Heart left ventricle (tissue), 13 donors: ENCODE measurements around the gene RAB4B.

ENCODE experiments used
- CTCF ChIP-seq, 12 donors: fragments of 200-600 bp; sonication (generic) in 4 of 12; IDR thresholded peaks; one replicate each; pipeline versions ENCODE4 v1.5.0 to v1.8.0; 2018 to 2022; ENCODE audit warnings: antibody characterized with exemption in 12 of 12, mild to moderate bottlenecking in 5 of 12
- POLR2A ChIP-seq, 2 donors: fragments of 450-650 bp; IDR thresholded peaks; one replicate each; pipeline ENCODE4 v1.6.1; 2017; ENCODE audit warnings: antibody characterized with exemption in 2 of 2, mild to moderate bottlenecking in 2 of 2, moderate library complexity in 2 of 2
- donor health status: ischemic (EF 13 %, LVEDD 7.1; RV severe dilation, severe dysfunction).
- donor health status: DM: no; HTN: yes; CAD: no.
- donor health status: DM: no; HTN: no; CAD: no.
- donor health status: ischemic (EF 25% LVEDD 6.9; RV normal size, moderate dysfunction).
- donor health status: ischemic (EF 25% LVEDD 5.7; RV mildly dilated, moderate dysfunction).
- donor health status: ischemic (EF 35%, LVEDD 5.7; RV mildly dilated, moderate dysfunction).
- donor health status: nonischemic (EF 11% LVEDD 7.7; RV severe dilation, severe dysfunction).
- donor health status: DM: yes; HTN: yes; CAD: no.
- donor health status: PGD.
- donor health status: ischemic (EF 29% LVEDD 5.4; RV normal size, mild dysfunction).
- donor health status: nonischemic (EF 23%, LVEDD 6.1; RV moderate dilation, normal function).

GRCh38 chr19:40801426-40802299 is 23.6 kb downstream of the RAB4B start:
- TF ChIP-seq CTCF (IDR thresholded peaks at IDR 0.05) (no peak), POLR2A (IDR thresholded peaks at IDR 0.05) (no peak)
